ENCODE measurements around the gene NOMO2. TPM values are rescaled to one million over a fixed set of nuclear protein-coding genes. Genes with fewer than 3 reads are reported as not detected.
"Not testable (repeated sequence)": the region's sequence is repeated elsewhere in the genome, so short reads cannot be mapped to it uniquely, and the experiment has no call there.

NOMO2 gene
- total RNA-seq, 1 experiment from 2014 or later = 87.2 TPM

DNA sequence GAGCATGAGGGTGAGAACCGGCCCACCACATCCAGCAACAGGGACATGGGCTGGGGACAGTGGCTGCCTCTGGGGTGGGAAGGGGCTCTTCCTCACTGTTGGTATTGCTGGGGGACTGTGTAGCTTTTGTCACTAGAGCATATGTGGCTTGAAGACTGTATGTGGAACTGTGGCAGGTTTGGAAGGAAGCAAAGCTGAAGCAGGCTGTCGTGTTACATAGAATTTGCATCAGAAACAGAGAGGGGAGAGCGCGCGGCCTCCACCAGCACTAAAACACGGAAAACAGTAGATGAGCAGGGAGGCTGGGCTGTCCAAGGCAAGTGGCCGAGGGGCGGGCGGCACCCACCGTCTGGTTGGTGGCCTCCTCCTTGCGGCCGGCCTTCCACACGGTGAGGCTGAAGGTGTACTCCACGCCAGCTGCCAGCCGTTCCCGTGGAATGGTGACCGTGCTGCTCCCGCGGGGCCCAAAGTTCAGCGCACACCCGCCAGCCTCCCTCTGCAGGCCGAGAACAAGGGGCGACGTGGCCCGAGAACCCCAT is 177.7 kb downstream of the NOMO2 start:
- DNase-seq; H3K27me3 ChIP-seq (ENCODE audit: control insufficient read depth, insufficient read depth, low read length); H3K4me3 ChIP-seq (ENCODE audit: insufficient read depth, low read depth, low read length); H3K36me3 ChIP-seq (replicated peaks; ENCODE audit: control insufficient read depth, insufficient read depth, low read length): not testable (repeated sequence)

DNA sequence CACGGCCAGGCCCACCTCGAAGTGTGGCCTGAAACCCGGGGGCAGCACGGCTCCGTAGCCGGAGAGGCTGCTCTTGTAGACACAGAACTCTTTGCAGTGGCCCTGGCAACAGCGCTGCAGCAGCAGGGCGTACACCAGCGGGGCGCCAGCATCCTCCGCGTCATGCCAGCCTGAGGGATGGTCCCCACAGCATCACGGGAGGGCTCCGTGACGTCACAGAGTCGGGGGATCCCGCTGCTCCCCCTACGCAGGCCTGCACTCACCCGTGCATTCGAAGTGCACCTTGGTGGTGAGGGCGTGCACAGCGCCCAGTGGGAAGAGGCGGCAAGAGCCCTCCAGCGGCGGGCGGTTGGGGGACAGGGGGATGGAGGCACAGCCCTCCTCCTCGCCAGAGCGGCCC is 179.2 kb downstream of the NOMO2 start:
- not testable (repeated sequence) for DNase-seq; H3K36me3 ChIP-seq (replicated peaks; ENCODE audit: control insufficient read depth, insufficient read depth, low read length)

More for the DNA sequence above, 179.2 kb downstream of the NOMO2 start:
- H3K27me3 ChIP-seq (ENCODE audit: control insufficient read depth, insufficient read depth, low read length); H3K4me3 ChIP-seq (ENCODE audit: insufficient read depth, low read depth, low read length): not testable (repeated sequence)

Other genes starting within 250 kb of the NOMO2 start
- gene NPIPA8, start 225.4 kb downstream of the NOMO2 start, total RNA-seq (2014; rRNA removed; shearing (Covaris generic)) = not detected in 2 replicates
- 1,053 and 1,235 TPM in 2 replicates for gene RPS15A, start 228.2 kb upstream of the NOMO2 start, total RNA-seq (2014; rRNA removed; shearing (Covaris generic))
- 439 and 673 TPM in 2 replicates for gene ARL6IP1, start 239.5 kb upstream of the NOMO2 start, total RNA-seq (2014; rRNA removed; shearing (Covaris generic))